ENCODE data around the gene RD3L.

DNA sequence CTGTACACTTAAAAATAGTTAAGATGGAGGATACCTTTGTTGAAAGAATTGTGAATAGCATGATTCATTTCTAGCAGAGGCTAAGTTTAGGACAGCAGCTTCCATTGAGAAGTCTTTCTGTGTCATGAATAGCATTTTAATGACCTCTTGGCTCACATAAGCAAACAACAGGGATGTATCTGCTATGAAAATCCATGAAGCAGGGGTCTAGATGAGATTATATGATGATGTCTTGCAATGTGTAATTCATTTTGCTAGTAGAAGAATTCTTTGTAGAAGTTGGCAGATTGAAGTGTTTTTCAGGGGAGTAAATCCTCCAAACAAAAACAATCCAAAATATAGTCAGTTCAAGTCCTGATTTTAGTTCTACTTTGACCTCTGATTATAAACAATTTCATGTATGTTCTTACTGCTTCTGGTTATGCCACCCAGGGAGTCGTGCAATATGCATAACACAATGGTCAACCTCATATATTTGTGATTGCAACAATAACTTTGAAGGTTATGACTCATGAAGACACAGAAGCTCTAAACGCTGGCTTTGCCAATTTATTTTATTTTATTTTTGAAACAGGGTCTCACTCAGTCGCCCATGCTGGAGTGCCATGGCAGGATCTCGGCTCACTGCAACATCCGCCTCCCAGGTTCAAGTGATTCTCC is 6.9 kb upstream of the RD3L start:
- TF ChIP-seq, protein P1, sequence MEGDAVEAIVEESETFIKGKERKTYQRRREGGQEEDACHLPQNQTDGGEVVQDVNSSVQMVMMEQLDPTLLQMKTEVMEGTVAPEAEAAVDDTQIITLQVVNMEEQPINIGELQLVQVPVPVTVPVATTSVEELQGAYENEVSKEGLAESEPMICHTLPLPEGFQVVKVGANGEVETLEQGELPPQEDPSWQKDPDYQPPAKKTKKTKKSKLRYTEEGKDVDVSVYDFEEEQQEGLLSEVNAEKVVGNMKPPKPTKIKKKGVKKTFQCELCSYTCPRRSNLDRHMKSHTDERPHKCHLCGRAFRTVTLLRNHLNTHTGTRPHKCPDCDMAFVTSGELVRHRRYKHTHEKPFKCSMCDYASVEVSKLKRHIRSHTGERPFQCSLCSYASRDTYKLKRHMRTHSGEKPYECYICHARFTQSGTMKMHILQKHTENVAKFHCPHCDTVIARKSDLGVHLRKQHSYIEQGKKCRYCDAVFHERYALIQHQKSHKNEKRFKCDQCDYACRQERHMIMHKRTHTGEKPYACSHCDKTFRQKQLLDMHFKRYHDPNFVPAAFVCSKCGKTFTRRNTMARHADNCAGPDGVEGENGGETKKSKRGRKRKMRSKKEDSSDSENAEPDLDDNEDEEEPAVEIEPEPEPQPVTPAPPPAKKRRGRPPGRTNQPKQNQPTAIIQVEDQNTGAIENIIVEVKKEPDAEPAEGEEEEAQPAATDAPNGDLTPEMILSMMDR (conservative IDR thresholded peaks at IDR 0.05; ENCODE audit: low read depth in 2 of 2), result no peak
- TF ChIP-seq EZH2 (IDR thresholded peaks at IDR 0.05; ENCODE audit: low read depth, unreplicated experiment), result no peak
- TF ChIP-seq, protein P2, sequence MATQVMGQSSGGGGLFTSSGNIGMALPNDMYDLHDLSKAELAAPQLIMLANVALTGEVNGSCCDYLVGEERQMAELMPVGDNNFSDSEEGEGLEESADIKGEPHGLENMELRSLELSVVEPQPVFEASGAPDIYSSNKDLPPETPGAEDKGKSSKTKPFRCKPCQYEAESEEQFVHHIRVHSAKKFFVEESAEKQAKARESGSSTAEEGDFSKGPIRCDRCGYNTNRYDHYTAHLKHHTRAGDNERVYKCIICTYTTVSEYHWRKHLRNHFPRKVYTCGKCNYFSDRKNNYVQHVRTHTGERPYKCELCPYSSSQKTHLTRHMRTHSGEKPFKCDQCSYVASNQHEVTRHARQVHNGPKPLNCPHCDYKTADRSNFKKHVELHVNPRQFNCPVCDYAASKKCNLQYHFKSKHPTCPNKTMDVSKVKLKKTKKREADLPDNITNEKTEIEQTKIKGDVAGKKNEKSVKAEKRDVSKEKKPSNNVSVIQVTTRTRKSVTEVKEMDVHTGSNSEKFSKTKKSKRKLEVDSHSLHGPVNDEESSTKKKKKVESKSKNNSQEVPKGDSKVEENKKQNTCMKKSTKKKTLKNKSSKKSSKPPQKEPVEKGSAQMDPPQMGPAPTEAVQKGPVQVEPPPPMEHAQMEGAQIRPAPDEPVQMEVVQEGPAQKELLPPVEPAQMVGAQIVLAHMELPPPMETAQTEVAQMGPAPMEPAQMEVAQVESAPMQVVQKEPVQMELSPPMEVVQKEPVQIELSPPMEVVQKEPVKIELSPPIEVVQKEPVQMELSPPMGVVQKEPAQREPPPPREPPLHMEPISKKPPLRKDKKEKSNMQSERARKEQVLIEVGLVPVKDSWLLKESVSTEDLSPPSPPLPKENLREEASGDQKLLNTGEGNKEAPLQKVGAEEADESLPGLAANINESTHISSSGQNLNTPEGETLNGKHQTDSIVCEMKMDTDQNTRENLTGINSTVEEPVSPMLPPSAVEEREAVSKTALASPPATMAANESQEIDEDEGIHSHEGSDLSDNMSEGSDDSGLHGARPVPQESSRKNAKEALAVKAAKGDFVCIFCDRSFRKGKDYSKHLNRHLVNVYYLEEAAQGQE (IDR thresholded peaks at IDR 0.05; ENCODE audit: unreplicated experiment), result no peak
- no peak for TF ChIP-seq POLR2AphosphoS5 (IDR thresholded peaks at IDR 0.05; ENCODE audit: low read depth)
- no peak for TF ChIP-seq EZH2phosphoT487 (IDR thresholded peaks at IDR 0.05; ENCODE audit: unreplicated experiment)
- TF ChIP-seq CREB1 (CRISPR knock-in tag; IDR thresholded peaks at IDR 0.05; ENCODE audit: low read depth), result no peak
- TF ChIP-seq JUNB (IDR thresholded peaks at IDR 0.05; ENCODE audit: unreplicated experiment), result no peak
- TF ChIP-seq, protein P3, sequence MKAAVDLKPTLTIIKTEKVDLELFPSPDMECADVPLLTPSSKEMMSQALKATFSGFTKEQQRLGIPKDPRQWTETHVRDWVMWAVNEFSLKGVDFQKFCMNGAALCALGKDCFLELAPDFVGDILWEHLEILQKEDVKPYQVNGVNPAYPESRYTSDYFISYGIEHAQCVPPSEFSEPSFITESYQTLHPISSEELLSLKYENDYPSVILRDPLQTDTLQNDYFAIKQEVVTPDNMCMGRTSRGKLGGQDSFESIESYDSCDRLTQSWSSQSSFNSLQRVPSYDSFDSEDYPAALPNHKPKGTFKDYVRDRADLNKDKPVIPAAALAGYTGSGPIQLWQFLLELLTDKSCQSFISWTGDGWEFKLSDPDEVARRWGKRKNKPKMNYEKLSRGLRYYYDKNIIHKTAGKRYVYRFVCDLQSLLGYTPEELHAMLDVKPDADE (IDR thresholded peaks at IDR 0.05), result no peak
- TF ChIP-seq, protein P4, sequence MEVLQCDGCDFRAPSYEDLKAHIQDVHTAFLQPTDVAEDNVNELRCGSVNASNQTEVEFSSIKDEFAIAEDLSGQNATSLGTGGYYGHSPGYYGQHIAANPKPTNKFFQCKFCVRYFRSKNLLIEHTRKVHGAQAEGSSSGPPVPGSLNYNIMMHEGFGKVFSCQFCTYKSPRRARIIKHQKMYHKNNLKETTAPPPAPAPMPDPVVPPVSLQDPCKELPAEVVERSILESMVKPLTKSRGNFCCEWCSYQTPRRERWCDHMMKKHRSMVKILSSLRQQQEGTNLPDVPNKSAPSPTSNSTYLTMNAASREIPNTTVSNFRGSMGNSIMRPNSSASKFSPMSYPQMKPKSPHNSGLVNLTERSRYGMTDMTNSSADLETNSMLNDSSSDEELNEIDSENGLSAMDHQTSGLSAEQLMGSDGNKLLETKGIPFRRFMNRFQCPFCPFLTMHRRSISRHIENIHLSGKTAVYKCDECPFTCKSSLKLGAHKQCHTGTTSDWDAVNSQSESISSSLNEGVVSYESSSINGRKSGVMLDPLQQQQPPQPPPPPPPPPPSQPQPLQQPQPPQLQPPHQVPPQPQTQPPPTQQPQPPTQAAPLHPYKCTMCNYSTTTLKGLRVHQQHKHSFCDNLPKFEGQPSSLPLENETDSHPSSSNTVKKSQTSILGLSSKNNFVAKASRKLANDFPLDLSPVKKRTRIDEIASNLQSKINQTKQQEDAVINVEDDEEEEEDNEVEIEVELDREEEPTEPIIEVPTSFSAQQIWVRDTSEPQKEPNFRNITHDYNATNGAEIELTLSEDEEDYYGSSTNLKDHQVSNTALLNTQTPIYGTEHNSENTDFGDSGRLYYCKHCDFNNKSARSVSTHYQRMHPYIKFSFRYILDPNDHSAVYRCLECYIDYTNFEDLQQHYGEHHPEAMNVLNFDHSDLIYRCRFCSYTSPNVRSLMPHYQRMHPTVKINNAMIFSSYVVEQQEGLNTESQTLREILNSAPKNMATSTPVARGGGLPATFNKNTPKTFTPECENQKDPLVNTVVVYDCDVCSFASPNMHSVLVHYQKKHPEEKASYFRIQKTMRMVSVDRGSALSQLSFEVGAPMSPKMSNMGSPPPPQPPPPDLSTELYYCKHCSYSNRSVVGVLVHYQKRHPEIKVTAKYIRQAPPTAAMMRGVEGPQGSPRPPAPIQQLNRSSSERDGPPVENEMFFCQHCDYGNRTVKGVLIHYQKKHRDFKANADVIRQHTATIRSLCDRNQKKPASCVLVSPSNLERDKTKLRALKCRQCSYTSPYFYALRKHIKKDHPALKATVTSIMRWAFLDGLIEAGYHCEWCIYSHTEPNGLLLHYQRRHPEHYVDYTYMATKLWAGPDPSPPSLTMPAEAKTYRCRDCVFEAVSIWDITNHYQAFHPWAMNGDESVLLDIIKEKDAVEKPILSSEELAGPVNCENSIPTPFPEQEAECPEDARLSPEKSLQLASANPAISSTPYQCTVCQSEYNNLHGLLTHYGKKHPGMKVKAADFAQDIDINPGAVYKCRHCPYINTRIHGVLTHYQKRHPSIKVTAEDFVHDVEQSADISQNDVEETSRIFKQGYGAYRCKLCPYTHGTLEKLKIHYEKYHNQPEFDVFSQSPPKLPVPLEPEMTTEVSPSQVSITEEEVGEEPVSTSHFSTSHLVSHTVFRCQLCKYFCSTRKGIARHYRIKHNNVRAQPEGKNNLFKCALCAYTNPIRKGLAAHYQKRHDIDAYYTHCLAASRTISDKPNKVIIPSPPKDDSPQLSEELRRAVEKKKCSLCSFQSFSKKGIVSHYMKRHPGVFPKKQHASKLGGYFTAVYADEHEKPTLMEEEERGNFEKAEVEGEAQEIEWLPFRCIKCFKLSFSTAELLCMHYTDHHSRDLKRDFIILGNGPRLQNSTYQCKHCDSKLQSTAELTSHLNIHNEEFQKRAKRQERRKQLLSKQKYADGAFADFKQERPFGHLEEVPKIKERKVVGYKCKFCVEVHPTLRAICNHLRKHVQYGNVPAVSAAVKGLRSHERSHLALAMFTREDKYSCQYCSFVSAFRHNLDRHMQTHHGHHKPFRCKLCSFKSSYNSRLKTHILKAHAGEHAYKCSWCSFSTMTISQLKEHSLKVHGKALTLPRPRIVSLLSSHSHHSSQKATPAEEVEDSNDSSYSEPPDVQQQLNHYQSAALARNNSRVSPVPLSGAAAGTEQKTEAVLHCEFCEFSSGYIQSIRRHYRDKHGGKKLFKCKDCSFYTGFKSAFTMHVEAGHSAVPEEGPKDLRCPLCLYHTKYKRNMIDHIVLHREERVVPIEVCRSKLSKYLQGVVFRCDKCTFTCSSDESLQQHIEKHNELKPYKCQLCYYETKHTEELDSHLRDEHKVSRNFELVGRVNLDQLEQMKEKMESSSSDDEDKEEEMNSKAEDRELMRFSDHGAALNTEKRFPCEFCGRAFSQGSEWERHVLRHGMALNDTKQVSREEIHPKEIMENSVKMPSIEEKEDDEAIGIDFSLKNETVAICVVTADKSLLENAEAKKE (CRISPR knock-in tag; IDR thresholded peaks at IDR 0.05), result no peak
- TF ChIP-seq ZNF114 (CRISPR knock-in tag; IDR thresholded peaks at IDR 0.05), result no peak
- TF ChIP-seq NANOG (IDR thresholded peaks at IDR 0.05; ENCODE audit: borderline replicate concordance), result no peak
- TF ChIP-seq ZNF331 (CRISPR knock-in tag; IDR thresholded peaks at IDR 0.05; ENCODE audit: low read depth), result no peak

Measured in GM23338 (cell line).